HG03439 (cell line): ENCODE measurements around the gene CNOT9.

ENCODE experiments used
- ATAC-seq: cut with Tn5 transposase; IDR thresholded peaks from one replicate; pipeline ENCODE4 v1.9.1; 2021; ENCODE audit warnings: mild to moderate bottlenecking, moderate library complexity; ENCODE audit not compliant: unreplicated experiment

Gene CNOT9

GRCh38 chr2:218643751-218644310 lies 75.2 kb downstream of the CNOT9 start:
- ATAC-seq = no peak

GRCh38 chr2:218644721-218645120 lies 76.1 kb downstream of the CNOT9 start:
- ATAC-seq = no peak

GRCh38 chr2:218645126-218645525 lies 76.5 kb downstream of the CNOT9 start:
- no peak for ATAC-seq
